ENCODE data around the gene PHLDB3. TPM values are rescaled to one million over a fixed set of nuclear protein-coding genes. Genes with fewer than 3 reads are reported as not detected.

The PHLDB3 gene
- total and polyA plus RNA-seq, 12 donors, result 4.0 to 10.0 (median 5.7) TPM

DNA sequence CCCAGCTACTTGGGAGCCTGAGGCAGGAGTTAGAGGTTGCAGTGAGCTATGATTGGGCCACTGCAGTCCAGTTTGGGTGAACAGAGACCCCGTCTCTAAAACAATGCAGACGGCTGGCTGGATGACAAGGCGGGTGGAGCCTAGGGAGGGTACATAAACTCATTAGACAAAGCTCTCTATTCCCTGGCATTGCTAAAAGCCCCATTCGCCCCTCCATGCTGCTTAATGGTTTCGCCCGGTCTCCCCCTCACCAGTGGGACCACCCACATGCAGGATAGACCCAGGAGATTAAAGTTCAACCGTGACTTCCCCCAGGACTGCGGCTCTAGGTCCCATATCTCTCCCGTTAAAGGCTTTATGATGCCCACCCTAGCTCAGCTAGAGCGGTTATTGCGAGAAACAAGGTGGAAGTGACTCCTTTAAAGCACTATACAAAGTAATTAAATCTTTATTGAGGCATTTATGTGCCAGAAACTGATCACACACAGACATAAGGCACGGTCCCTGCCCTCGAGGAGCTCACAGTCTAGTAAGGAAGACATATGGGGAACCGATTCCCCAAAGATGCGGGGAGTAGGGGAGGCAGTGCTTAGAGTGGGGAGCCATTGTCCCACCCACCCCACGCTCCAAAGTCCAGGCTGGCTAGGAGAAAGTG is 44.1 kb downstream of the PHLDB3 start:
- intact Hi-C loops (cut with DNase I), result loop anchor here in 4 of 10 donors (5.0 kb wide), 2 partner anchors 42 to 62 kb away; partner anchors contain the start of gene PHLDB3 (in 4 of the 4)
- 75 to 76% methylated on average over 16 of the region's 16 CpGs for whole genome bisulfite sequencing, 2 donors
- H3K4me1 ChIP-seq, result peaks cover 0 to 27% (median 13%) of the 10 kb centered on the region in 9 donors

GRCh38 chr19:43457809-43458208 is 46.7 kb downstream of the PHLDB3 start:
- peaks cover 0 to 2% (median 0%) of the 10 kb centered on the region in 11 donors for H3K9me3 ChIP-seq
- H3K4me3 ChIP-seq, result no peak overlapping the region
- H3K27me3 ChIP-seq, result no peaks in the 10 kb centered on the region
- intact Hi-C loops (cut with DNase I), result loop anchor here in 1 of 10 donors (10.0 kb wide), 1 partner anchor 197 kb away; no protein-coding TSS in a partner anchor
- peaks cover 0 to 9% (median under 1%) of the 10 kb centered on the region in 9 donors for H3K4me1 ChIP-seq
- ATAC-seq (no peak), DNase-seq (no peak)
- no peaks in the 10 kb centered on the region for H3K36me3 ChIP-seq
- 82 to 84% methylated on average over 4 of the region's 4 CpGs for WGBS, 2 donors
- no peak overlapping the region for H3K27ac ChIP-seq
- no peak for TF ChIP-seq CTCF (IDR thresholded peaks at IDR 0.05)

More for the DNA sequence above, 44.1 kb downstream of the PHLDB3 start:
- ATAC-seq (no peak), DNase-seq (no peak)
- H3K9me3 ChIP-seq, result no peaks in the 10 kb centered on the region
- peaks cover 0 to 11% (median under 1%) of the 10 kb centered on the region in 7 donors for H3K27me3 ChIP-seq
- no peak for TF ChIP-seq CTCF (IDR thresholded peaks at IDR 0.05)
- H3K36me3 ChIP-seq, result no peaks in the 10 kb centered on the region
- no peak overlapping the region for H3K4me3 ChIP-seq
- H3K27ac ChIP-seq, result no peak overlapping the region

DNA sequence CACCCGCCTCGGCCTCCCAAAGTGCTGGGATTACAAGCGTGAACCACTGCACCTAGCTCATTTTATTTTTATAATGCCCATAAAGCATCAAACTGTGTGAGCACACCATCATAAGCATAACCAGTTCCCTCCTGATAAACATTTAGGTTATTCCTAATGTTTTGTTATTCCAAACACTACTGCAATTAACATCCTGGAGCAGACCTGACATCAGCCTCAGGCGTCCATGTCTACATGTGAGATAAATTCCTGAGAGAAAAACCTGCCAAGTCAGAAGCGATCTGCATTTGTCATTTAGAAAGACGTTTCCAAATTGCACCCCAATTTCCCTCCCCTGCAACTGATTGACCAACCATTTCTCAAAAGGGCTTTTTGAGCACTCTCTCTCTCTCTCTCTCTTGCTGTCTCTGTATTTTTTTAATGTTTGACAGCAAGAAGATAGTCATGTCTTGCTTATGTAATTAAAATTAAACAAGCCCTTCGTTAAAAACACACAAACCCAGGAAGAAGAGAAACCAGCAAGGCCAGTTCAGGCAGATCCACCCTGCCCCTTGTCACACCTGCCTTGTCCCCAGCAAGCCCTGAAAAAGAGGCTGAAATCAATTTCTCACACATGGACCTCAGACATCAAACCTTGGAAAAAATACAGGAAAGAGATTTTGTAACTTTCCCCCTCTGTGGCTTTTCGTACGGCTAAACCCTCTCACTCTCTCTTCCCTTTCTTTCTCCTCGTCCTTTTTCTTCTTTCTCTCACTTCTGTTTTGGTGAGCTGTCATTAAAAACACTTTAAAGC is 49.0 kb downstream of the PHLDB3 start:
- Histone ChIP-seq H3K27ac (no peak overlapping the region), H3K9me3 (peaks cover 0 to 5% (median 0%) of the 10 kb centered on the region in 11 donors), H3K4me1 (peaks cover 0 to 12% (median 0%) of the 10 kb centered on the region in 9 donors), H3K27me3 (no peaks in the 10 kb centered on the region), H3K36me3 (no peaks in the 10 kb centered on the region), H3K4me3 (no peak overlapping the region)
- no peak for TF ChIP-seq CTCF (IDR thresholded peaks at IDR 0.05)
- 58 to 61% methylated on average over 10 of the region's 10 CpGs for WGBS, 2 donors
- ATAC-seq (no peak), DNase-seq (no peak)
- intact Hi-C loops (cut with DNase I), result loop anchor here in 1 of 10 donors (10.0 kb wide), 1 partner anchor 199 kb away; no protein-coding TSS in a partner anchor

- no peak for ATAC-seq
- H3K4me3 ChIP-seq, result no peak overlapping the region
- H3K9me3 ChIP-seq, result peaks cover 0 to 5% (median 0%) of the 10 kb centered on the region in 11 donors
- intact Hi-C loops (cut with DNase I), result loop anchor here in 2 of 10 donors (5.0 to 10.0 kb wide), 2 partner anchors 48 to 201 kb away; partner anchors contain the start of gene PHLDB3 (in 1 of the 2)
- no peak for TF ChIP-seq CTCF (IDR thresholded peaks at IDR 0.05)
- no peak overlapping the region for H3K27ac ChIP-seq
- no peaks in the 10 kb centered on the region for H3K27me3 ChIP-seq
- H3K36me3 ChIP-seq, result no peaks in the 10 kb centered on the region
- DNase-seq, result no peak
- H3K4me1 ChIP-seq, result peaks cover 0 to 18% (median 0%) of the 10 kb centered on the region in 9 donors
- 88 to 89% methylated on average over 2 of the region's 2 CpGs for WGBS, 2 donors
These were observed 50.5 kb downstream of the PHLDB3 start for GRCh38 chr19:43454031-43454430.
